Measurements from ENCODE around the gene HES7.

The HES7 gene

DNA sequence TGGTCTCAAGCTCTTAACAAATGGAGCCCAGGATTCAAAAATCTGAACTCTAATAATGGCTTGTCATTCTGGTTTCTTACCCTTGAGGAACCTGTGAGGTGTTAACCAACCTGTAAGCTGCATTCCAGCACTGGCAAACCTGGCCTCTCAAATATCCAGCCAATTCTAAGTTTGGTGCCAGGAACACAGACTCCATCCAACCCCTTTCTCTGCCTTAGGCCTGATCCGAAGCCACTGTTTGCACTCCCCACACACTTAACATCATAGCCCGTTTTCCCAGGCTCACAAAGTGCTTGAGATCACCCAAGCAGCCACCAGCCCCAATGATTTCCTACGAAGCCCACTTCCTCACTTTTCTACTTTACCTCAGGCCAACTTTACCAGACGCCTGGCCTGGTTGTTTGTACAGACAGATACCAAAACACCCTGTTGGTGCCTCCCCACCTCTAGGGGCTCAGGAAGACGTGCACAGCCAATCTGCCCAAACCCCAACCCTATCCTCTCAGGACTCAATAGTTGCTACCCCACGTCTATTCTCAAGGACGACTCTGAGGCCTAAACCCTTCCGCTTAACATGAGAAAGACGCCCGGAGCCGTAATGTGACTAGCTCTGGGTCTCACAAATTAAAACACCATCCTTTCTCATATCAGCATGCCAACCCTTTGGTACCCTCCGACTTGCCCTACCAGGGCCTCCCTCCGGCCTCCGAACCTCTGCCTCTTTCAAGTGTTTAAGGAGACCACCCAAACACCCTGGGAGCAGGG is 31.5 kb upstream of the HES7 start:
- DNase-seq: no peak

DNA sequence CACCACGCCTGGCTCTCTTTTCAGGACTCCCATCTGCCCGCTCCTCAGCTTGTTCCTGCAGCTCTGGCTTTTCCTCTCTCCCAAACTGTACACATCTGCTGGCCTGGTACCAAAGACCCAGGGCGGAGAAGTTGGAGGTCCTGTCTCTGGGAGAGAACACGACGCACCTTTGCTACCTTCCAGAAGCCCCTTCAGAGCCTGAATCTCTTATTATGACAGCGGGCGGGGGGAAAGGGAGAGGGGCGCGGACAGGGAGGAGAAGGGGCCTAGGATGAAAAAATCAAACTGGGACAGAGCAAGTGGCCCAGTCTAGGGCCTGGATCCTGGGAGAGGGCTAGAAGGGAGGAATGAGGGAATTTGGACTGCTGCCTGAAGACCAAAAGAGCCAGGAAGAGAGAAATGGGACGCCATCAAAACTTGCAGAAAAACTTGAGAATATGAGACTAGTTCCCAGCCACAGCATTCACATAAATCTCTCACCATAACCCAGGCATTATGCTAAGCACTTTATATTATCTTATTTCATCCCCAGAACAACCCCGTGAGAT is 30.8 kb upstream of the HES7 start:
- DNase-seq: no peak

DNA sequence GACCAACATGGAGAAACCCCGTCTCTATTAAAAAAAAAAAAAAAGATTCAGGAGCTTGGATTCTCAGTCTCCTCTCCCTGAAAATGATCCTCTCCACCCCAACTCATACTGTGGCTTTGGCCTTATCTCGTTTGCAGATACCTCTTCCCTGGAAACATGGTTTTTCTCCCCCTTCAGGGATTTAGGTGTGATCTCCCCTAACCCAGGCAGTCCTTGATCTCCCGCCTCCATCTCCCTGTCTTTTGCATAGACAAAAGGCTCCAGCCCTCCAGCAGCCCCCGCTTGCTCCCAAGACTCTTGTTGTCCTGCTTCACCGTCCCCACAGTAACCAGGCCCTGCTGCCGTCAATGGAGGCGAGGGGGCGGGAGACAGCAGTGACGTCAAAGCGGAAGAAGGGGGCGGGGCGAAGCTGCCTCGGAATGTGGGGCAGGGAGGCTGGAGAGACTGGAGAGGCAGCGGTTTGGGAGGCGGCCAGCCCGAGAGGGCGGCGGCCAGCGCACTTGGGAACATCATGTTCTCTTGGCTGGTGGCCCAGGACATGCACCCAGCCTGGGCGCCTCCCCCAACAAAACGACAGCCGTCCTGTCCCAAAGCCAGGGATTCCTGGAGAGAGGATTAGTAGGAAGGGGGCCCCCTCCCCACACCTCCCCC is 30.2 kb upstream of the HES7 start:
- peak; percentile 100 for DNase-seq

DNA sequence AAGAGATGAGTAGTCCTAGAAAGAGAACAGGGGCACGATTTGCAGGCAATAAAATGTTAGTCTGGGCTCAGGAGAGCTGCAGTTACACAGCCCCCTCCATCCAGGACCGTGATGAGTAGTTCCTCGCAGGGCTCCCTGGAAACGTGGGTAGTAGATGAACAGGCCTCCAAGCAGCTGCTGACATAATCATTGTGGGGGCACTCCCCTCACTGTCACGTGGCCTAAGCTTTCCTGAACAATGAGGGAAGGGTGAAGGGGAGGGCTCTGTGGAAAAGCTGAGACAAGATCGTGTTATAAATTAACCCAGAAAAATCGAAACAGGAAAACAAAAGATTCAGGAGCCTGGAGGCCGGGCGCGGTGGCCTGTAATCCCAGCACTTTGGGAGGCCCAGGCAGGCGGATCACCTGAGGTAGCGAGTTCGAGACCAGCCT is 29.6 kb upstream of the HES7 start:
- DNase-seq: peak; percentile 88

DNA sequence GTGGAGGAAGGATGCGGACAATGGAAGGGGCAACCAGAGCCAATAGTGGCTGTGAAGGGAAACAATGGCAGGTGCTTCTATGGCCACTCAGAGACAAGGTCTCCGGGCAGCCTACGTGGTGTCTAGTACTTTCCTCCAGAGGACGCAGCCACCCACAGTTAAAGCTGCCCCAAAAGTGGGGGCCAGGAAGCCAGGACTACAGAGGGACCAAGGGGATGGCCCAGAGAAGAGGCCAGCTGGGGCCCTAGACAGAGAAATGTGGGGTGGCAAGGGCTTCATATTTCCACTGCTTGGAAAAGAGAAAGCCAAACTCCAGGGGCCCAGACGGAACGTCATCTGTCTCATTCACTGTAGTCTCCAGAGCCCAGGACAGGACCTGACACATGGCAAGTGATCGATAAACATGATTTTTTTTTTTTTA is 29.1 kb upstream of the HES7 start:
- DNase-seq: peak; percentile 59

DNA sequence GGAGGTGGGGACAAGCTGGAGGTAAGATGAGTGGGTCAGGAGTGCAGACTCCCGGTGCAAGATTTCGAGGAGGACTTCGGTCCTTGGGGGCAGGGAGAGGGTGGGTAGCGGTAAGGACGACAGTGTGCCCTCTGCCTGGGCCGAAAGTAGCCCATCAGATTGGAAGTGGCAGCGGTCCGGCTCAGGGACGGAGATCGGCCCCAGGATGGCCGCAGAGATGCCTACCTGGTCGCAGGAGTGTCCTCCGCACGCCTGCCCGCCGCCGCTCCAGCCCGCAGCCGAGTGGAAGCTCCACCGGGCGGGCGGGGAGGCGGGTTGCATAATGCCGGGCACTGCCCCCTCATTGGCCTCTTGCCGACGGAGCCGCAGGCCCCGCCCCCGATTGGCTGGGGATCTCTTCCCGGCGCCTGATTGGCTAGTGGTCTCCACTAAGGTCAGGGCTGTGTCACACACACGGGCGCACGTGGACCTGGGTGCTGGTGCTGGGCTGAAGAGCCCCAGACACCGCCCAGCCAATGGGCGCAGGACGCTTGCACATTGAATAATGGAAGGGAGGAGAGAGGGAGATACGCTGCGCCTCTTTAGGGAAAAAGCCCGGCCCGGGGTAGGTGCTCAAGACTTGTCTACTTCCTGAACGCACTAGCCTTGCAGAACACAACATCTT is 28.3 kb upstream of the HES7 start, which contains the start of gene PER1:
TSS of gene PER1 (minus strand) at position 293 of the 664 bp plus-strand sequence. CDS start 1,698 bp downstream, outside the sequence.
- peak; percentile 95 for DNase-seq

DNA sequence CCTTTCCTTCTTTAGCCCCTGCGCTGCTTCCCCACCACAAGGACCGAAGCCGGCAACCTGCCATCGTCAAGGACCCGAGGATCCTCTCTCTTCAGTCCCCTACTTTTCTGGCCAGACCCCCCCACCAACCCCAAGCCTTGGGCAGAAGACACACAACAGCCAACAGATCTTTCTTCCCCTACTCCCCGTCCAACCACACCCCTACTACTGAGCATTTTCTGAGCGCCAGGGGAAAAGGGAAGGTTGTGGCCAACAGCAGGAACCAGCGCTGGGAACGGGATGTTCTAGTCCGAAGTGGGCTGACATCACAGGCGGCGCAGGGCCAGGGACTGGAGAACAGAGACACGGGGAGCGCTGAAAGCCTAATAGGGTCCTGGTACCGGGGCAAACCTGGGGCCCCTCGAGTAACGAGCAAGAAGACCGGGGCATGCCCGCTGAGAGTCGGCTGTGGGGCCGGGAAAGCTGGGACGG is 27.8 kb upstream of the HES7 start:
- peak; percentile 93 for DNase-seq

DNA sequence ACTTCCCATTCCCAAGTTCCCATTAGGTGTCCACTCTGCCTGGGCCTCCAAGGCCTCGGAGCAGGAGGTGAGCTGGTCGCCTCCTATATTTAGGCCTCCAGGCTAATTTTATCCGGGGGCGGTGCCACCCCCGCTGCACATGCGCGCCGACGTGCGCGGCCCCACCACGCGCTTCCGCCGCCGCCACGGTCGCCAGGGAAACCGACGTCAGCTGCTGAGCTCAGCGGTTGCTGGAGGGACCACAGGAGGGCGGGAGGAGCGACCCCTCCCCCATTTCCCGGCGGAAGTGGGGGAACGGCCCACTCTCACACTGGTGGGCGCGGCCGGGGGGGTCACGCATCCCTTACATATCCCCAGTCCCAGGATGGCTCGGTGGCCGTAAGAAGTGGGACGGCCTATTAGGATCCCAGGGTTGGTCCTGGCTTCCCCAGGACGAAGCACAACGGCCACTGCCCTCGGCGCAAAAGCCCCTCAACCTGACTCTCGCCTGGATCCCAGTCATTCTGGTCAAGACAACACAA is 27.3 kb upstream of the HES7 start:
- DNase-seq: peak; percentile 95

DNA sequence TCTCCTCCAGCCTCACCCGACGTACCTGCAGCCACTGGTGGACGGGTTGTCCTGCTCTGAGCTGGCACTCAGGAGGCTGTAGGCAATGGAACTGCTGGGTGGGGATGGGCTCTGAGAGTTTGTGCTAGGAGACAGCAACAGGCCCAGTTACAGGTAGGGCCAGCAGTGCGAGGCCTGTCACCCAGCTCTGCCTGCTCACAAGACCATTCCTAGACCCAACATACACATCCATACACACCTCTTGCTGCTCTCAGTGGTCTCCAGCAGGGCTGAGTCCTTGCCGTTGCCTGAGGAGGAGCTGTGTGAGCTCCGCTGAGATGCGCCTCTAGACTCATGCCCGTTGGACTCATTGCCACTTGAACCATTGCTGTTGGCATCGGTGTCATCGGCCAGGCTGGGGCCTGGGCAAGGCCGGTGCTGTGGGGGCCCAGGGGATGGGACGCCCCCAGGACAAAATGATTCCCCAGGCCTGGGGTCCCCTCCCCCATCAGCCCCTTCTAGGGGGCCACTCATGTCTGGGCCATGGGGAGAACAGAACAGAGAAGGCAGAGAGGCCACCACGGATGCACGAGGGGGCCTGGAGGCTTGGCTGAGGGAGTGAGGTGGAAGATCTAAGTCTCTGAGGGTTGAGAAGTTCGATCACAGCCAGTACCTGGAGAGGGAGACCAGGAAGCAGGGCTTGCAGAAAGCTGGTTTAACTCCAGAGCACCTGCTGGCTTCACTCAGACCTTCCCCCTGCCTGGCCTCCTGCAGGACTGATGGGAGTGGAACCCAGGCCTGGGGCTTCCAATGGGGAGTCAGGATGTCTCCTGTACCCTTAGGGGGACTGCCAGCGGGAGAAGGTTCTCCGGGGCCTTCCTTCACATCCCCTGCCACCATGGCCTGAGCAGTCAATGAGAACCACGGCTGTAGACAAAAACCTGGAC is 26.6 kb upstream of the HES7 start:
- no peak for DNase-seq

DNA sequence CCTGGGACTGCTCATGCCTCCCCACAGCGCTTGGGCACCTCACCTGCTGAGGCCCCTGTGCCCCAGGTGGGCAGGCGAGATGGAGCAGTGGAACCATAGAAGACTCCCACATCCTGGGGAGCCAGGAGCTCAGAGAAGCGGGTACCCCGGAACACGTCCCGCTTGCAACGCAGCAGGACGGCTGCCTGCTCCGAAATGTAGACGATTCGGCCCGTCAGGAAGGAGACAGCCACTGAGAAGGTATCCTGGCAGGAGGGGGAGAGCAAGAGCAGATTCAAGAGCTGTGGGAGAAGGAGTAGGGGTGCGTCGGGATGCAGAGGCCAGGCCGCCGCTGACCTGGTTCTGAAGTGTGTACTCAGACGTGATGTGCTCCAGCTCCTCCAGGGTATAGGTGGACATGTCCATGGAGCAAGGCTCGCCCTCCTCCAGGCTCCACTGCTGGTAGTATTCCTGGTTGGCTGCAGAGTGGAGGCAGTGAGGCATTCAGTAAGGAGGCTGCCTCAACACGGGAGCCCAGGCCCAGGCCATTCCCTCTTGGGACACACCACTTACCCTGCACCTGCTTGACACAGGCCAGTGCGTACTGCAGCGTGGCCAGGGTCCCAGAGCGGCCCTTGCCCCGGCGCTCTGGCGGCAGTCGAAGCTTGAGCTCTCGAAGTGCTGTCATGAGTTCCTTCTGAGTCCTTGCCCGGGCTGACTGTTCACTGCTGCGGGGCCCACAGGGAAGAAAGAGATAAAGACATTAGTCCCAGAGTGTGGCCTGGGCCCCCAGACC is 25.7 kb upstream of the HES7 start:
- DNase-seq: no peak

DNA sequence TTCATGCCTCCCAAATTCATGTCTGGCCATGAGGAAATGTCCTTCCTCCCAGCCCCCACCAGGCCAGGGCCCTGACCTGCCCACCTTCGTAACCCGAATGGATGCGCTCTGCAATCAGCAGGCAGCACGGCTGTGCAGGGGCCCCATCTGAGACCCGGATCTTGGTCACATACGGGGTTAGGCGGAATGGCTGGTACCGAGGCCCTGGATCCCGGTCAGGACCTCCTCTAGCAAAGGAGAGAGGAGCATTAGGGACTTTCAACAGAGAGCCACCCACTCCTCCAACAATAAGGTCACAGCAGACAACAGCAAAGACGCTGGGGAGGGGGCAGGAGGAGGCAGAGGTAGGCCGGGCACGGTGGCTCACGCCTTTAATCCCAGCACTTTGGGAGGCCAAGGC is 24.7 kb upstream of the HES7 start:
- DNase-seq: peak; percentile 43

DNA sequence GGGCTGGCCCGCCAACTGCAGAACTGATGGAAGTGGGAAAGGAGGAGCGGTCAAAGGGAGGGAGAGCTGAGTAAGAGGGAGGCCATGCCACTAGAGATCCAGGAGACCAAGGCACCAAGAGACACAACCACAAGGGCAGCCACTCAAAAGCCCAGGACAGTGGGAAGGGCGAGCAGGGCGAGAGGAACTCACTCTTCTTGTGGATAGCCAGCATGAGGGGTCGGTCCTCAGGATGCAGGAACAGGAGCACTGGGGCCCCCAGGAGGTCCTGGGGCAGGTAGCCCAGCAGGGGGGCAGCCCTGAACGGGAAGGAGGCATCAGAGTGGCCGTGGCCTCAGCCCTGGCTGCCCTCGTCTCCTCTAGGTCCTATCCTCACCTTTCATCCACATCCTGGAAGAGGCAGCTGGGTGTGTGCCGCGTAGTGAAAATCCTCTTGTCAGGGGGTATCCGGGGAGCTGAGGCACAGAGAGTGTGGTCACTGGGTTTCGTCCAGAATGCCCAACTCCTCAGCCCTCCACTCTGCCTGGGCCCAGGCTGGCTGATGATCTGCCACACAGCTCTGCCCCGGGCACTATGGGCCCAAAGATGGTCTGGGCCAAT is 24.0 kb upstream of the HES7 start:
- DNase-seq: no peak

DNA sequence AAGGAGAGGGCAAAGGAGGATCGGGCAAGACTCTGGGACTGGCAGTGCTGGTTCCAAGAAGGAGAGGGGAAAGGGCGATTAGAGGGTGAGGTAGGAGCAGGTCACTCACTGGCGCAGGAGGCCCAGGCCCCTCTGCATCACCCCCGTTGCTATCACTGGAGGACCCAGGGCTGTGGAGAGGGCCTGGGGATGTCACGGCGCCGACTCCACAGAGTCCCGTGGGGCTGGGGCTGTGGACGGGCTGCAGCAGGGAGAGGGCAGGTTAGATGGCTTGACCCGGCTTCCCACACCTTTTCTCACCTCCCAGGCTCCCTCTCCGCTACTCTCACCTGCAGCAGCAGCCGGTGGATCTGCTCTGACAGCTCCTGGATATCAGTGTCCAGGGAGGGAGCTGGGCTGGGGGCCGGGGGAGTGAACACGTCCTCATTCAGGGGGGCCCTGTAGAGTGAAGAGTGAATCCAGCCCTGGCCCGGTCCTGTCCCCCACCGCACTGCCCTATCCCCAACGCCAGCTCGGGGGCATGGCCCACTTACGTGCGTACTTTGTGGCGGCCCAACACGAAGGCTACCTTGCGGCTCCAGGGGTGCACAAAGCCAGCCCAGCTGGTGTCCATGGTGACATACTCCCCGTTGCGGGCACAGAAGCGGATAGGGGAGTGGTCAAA is 23.4 kb upstream of the HES7 start:
- DNase-seq: no peak

DNA sequence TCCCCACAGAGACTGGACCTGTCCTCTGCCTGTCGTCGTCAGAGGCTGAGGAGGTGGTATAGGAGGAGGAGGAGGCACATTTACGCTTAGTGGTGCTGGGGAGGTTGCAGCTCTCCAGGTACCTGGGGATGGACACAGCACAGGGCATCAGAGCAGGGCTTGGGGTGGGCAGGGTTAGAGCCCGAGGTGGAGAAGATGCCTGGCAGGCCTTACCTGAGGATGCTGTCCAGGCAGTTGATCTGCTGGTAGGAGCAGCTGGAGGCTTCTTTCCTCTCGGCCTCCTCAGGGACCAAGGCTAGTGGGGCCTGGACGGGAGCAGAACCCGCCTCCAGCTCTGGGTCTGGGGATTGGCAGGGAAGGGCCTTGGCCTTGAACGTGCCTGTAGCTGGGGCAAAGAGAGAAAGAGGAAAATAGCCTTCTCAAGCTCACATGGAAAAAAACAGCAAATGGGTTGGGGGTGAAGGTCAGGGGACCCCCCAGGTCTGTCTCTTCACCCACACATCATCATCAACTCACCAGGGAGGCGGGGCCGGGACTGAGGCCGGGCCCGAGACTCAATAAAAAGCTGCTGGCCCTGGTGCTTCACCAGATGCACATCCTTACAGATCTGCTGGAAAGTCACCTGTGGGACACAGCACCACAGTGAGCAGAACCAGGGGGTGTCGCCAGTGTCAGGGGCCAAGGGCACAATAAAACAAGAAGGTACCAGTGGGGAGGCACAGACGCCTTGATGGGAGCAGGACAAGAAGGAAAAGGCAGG is 22.7 kb upstream of the HES7 start:
- no peak for DNase-seq

DNA sequence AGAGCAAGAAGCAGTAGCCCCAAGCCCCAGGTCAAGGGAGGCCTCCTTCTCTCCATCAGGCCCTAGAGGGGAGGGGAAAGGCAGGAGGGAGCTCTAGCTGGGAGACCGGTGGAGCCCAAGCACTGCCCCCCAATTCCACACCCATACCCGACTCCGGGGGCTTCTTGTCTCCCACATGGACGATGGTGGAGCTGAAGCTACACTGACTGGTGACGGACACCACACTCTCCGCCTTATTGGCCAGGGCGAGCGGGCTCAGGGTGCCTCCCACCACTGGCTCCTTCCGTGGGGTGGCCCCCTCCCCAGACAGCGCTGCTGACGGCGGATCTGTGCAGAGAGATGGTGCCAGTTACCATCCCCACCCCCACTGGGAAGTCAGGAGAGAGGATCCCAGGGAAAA is 21.9 kb upstream of the HES7 start:
- peak; percentile 43 for DNase-seq

DNA sequence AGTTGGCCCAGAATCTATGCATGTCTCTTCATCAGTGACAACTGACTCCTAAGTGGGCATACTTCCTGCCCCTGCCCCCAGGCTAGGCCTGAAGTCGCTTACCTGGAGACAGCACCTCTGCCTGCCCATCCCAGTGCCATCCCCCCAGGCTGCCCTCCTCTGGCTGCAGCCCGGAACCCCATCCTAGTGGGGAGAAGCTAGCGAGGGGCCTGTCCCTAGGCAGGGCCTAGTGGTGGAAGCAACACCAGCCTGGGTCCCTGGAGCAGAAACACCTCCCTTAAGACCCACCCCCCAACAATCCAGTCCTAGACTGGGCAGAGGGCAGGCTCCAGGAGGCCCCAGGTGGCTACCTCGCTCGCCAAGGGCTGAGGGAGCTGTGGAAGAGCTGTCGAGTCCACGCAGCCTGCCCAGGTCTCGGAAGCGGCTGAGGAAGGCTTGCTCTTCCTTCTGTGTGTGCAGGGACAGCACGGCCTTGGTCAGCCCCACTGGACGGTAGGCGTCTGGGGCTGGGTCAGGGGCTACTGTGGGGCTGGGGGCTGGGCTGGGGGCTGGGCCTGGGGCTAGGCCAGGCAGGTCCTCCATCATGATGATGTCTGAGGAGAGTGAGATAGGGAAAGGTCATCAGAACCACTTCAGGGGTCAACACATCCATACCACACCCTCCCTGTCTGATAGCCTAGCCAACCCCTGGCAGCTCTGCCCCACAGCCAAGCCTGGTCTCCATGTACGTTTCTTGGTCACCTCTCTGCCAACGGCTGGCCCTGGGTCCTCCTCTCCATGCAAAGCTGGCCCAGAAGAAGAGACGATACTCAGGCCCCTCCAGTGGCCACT is 20.7 kb upstream of the HES7 start:
- peak; percentile 43 for DNase-seq

DNA sequence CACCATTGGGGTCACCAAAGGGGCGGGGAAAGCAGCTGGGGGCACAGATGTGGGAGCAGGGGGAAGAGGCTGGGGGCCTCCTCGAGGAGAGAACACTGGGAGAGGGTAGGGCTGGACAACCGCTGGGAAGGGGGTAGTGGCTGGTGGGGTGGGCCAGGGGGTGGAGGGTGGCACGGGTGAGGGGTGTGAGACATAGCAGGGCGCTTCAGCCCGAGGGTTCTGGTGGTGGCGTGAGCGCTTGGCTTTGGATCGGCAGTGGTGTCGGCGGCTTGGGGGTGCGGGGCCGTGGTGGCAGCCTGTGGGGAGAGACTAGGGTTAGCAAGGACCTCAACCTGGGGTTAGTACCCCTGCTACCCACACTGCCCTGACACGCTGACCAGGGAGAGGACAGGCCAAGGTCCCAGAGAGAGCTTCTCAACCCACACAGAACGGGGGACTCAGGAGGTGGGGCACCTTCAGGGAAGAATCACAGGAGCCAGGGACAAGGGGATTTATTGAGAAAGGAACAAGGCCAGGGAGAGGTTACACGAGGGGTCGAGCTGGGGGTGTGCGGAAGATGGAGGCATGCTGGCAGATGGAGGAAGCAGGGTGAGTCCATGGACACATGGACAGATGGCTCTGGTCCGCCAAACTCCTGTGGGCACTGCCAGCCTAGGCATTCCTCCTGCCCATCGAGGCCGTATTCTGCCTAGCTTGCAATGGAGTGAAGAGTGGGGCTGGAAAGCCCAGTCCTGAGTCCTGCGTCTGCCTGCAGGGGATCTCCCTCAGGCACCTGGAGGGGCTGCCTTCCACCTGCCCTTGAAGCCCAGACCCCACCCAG is 19.9 kb upstream of the HES7 start:
- peak; percentile 44 for DNase-seq
